ENCODE results near the gene DSTN.

The DSTN gene

GRCh38 chr20:17624551-17625245 is 54.8 kb downstream of the DSTN start:
- DNase-seq (ENCODE audit: low read depth), result no peak

- DNase-seq (ENCODE audit: low read depth), result no peak
Observed at GRCh38 chr20:17625246-17626051, 55.6 kb downstream of the DSTN start.

- no peak for DNase-seq (ENCODE audit: low read depth)
Observed at GRCh38 chr20:17626217-17627007, 56.5 kb downstream of the DSTN start.

GRCh38 chr20:17627101-17627955 is 57.5 kb downstream of the DSTN start:
- no peak for DNase-seq (ENCODE audit: low read depth)

GRCh38 chr20:17628101-17628841 is 58.4 kb downstream of the DSTN start:
- no peak for DNase-seq (ENCODE audit: low read depth)

GRCh38 chr20:17629025-17629424 is 59.1 kb downstream of the DSTN start:
- DNase-seq (ENCODE audit: low read depth), result no peak

- no peak for DNase-seq (ENCODE audit: low read depth)
Observed at GRCh38 chr20:17629678-17630089, 59.8 kb downstream of the DSTN start.

- no peak for DNase-seq (ENCODE audit: low read depth)
Observed at GRCh38 chr20:17630151-17630805, 60.4 kb downstream of the DSTN start.

- DNase-seq (ENCODE audit: low read depth), result no peak
Observed at GRCh38 chr20:17630806-17631195, 60.9 kb downstream of the DSTN start.

- DNase-seq (ENCODE audit: low read depth), result no peak
Observed at GRCh38 chr20:17631576-17632319, 61.9 kb downstream of the DSTN start.

GRCh38 chr20:17633221-17633849 is 63.5 kb downstream of the DSTN start:
- DNase-seq (ENCODE audit: low read depth), result no peak

- DNase-seq (ENCODE audit: low read depth), result no peak
Observed at GRCh38 chr20:17633850-17634500, 64.1 kb downstream of the DSTN start.

- no peak for DNase-seq (ENCODE audit: low read depth)
Observed at GRCh38 chr20:17634661-17635331, 64.9 kb downstream of the DSTN start.

GRCh38 chr20:17635332-17636244 is 65.7 kb downstream of the DSTN start:
- no peak for DNase-seq (ENCODE audit: low read depth)

GRCh38 chr20:17636523-17637412 is 66.9 kb downstream of the DSTN start:
- no peak for DNase-seq (ENCODE audit: low read depth)

GRCh38 chr20:17637413-17637780 is 67.5 kb downstream of the DSTN start:
- no peak for DNase-seq (ENCODE audit: low read depth)

Measured in HS-5 (cell line).